ENCODE measurements around the gene RPL37A.

RPL37A gene

DNA sequence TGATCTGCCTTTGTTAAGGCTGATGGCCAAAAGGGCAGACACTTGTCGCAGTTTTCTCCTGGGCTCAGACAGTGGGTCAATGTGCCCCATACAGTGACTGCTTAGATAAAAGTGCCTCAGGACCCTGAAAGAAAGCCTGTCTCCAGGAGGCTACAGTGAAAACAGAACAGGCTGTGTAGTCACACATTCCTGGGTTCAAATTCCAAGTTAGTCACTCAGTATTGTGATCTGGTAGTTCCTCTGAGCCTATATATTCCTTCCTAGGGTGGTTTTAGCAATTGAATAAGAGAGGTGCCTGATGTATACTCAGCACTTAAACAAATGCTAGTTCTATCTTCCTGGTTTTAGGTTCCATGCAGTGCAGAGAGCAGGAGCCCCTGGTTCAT, 54.4 kb downstream of the RPL37A start:
- TF ChIP-seq, protein P1, sequence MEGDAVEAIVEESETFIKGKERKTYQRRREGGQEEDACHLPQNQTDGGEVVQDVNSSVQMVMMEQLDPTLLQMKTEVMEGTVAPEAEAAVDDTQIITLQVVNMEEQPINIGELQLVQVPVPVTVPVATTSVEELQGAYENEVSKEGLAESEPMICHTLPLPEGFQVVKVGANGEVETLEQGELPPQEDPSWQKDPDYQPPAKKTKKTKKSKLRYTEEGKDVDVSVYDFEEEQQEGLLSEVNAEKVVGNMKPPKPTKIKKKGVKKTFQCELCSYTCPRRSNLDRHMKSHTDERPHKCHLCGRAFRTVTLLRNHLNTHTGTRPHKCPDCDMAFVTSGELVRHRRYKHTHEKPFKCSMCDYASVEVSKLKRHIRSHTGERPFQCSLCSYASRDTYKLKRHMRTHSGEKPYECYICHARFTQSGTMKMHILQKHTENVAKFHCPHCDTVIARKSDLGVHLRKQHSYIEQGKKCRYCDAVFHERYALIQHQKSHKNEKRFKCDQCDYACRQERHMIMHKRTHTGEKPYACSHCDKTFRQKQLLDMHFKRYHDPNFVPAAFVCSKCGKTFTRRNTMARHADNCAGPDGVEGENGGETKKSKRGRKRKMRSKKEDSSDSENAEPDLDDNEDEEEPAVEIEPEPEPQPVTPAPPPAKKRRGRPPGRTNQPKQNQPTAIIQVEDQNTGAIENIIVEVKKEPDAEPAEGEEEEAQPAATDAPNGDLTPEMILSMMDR (IDR thresholded peaks at IDR 0.05; ENCODE audit: low read length, missing control alignments), result no peak
- no peak overlapping the region for H3K4me3 ChIP-seq (replicated peaks; ENCODE audit: low read depth, low read length)
- no peak for DNase-seq (ENCODE audit: low read depth)
